NCI-H1436 treated with DMSO at 0.1 percent for 48 hours (cell line): ENCODE results near the gene TGFBR2.

ENCODE experiments used
- DNase-seq: peaks from one replicate; lab custom pipeline; 2025; lab: John Stamatoyannopoulos, UW

Gene TGFBR2

GRCh38 chr3:30692498-30693130 is 86.2 kb downstream of the TGFBR2 start:
- no peak for DNase-seq

GRCh38 chr3:30693470-30694120 is 87.2 kb downstream of the TGFBR2 start:
- peak; percentile 9 for DNase-seq

- no peak for DNase-seq
Observed at GRCh38 chr3:30694148-30694547, 87.7 kb downstream of the TGFBR2 start.

GRCh38 chr3:30694668-30695067 is 88.3 kb downstream of the TGFBR2 start:
- no peak for DNase-seq

- no peak for DNase-seq
Observed at GRCh38 chr3:30695302-30696061, 89.1 kb downstream of the TGFBR2 start.

GRCh38 chr3:30696403-30696819 is 90.0 kb downstream of the TGFBR2 start:
- DNase-seq, result no peak

- no peak for DNase-seq
Observed at GRCh38 chr3:30696896-30697295, 90.5 kb downstream of the TGFBR2 start.

- no peak for DNase-seq
Observed at GRCh38 chr3:30698549-30698948, 92.1 kb downstream of the TGFBR2 start.

GRCh38 chr3:30699927-30700326 is 93.5 kb downstream of the TGFBR2 start:
- no peak for DNase-seq

- DNase-seq, result no peak
Observed at GRCh38 chr3:30700702-30701321, 94.4 kb downstream of the TGFBR2 start.

- DNase-seq, result no peak
Observed at GRCh38 chr3:30702038-30702827, 95.8 kb downstream of the TGFBR2 start.

- no peak for DNase-seq
Observed at GRCh38 chr3:30702828-30703397, 96.5 kb downstream of the TGFBR2 start.

GRCh38 chr3:30704931-30705890 is 98.8 kb downstream of the TGFBR2 start:
- no peak for DNase-seq

GRCh38 chr3:30707825-30708224 is 101.4 kb downstream of the TGFBR2 start:
- DNase-seq, result no peak

- no peak for DNase-seq
Observed at GRCh38 chr3:30708472-30708871, 102.1 kb downstream of the TGFBR2 start.

- no peak for DNase-seq
Observed at GRCh38 chr3:30710017-30710416, 103.6 kb downstream of the TGFBR2 start.

- no peak for DNase-seq
Observed at GRCh38 chr3:30711151-30711550, 104.8 kb downstream of the TGFBR2 start.

GRCh38 chr3:30711867-30712266 is 105.5 kb downstream of the TGFBR2 start:
- DNase-seq, result no peak

GRCh38 chr3:30712991-30713390 is 106.6 kb downstream of the TGFBR2 start:
- DNase-seq, result no peak

- DNase-seq, result no peak
Observed at GRCh38 chr3:30713885-30714503, 107.6 kb downstream of the TGFBR2 start.
